HCEC 1CT (cell line): Measurements from ENCODE around the gene DIPK1B.

ENCODE experiments used
- DNase-seq: peaks from one replicate; pipeline ENCODE4 v3.0.0-alpha.2; 2017

Gene DIPK1B

DNA sequence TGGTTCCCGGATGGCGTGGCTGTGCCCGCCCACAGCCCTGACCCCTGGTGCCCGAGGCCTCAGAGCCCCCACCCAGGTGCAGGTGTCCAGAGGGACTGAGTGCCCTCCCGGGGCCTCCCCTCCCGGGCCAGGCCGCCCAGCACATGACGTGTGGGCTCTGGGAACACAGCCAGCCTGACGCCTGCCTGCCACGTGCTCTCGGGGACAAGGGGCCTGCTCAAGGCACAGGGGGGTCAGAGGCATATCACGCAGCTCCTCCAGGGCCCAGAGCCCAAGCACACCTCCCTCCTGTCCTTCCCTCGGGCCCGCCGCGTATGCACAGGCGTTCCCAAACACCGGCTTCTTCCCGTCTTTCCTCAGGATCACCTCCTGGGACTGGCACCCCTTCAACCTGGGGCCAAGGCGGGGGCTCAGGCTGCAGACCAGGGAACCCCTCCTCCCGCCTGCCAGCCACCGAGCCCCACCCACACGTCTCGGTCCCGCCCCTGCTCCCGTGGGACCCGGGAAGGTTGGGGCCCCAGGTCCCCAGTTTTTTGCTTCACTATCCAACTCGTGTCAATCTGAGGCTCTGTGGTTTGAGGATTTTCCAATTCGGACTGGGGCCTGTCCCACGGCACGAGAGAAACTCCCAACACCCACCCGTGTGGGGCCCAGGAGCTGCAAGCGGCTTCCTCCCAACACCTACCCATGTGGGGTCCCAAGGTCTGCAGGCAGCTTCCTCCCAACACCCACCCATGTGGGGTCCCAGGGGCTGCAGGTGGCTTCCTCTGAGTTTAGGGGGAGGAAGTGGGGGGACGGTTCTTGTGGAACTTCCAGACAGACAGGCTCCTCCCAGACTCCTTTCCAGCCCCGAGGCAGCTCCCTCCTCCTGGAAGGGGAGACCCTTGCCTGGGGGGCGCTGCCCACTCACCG, 28.9 kb downstream of the DIPK1B start:
- no peak for DNase-seq

DNA sequence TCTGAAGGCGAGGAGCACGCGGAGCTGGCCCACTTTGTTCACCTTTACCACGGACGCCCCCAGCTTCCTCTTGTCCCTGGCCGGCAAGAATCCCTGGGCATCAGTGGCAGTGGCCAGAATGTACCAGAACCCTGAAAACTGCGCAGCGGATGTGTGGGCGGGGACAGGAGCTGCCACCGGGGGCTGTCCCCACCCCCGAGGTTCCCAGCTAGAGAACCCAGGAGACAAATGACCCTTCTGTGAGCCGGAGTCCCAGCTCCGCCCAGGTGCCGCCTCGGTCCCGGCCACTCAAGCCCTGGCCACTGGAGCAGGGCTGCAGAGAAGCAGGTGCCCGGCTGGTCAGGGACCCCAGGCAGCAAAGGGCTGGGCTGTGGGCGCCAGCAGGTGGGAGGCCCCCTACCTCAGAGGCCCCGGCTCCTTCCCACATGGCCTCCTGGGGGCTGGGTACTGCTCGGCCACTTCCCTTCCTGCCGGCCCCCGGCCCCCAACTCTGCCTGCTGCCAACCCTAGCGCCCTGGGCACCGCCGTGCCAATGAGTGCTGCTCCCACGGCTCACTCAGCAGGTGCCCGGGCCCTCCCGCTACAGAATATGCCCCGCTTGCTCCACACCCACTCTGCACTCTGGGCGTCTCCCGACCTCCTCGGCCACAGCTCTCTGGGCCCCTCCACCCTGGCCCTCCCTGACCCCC, 29.7 kb downstream of the DIPK1B start:
- no peak for DNase-seq

DNA sequence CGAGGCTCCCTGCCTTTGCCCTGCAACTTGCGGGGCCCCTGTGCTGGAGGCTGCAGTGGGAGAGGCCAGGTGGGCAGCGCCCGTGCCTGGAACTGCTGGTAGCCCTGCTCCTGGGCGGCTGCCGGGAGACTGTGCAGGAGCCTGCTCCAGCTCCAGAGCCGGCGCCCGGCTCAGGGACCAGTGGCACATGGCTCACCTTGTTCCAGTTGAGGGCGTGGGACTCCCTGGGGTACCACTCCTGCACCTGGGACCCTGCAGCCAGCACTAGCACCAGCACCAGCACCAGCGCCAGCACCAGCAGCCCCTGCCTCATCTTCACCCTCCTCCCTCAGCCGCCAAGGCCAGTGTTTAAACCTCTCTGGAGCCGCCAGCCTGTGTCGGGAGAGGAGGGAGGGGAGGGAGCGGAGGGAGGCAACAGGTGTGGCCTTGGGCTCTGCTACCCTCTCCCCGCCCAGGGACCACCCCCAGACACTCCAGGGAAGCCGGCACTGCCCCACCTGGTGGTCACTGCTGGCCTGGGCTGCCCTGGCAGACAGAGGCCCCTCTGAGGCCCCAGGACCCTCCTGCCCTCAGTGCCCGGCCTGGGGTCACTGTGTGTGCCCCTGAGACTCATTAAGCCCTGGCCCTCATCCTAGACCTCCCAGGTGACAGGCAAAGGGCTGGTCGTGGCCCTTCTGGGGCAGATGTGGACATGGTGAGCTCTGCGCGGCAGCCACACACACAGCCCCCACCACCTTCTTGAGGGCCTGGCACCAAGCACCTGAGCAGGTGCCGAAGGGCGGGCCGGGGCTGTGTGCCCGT, 30.4 kb downstream of the DIPK1B start, which contains the start of gene LCN10:
Gene LCN10 (minus strand): TSS at position 350 of the 801 bp plus-strand sequence. CDS start 37 bp downstream, at position 313.
- DNase-seq = no peak

DNA sequence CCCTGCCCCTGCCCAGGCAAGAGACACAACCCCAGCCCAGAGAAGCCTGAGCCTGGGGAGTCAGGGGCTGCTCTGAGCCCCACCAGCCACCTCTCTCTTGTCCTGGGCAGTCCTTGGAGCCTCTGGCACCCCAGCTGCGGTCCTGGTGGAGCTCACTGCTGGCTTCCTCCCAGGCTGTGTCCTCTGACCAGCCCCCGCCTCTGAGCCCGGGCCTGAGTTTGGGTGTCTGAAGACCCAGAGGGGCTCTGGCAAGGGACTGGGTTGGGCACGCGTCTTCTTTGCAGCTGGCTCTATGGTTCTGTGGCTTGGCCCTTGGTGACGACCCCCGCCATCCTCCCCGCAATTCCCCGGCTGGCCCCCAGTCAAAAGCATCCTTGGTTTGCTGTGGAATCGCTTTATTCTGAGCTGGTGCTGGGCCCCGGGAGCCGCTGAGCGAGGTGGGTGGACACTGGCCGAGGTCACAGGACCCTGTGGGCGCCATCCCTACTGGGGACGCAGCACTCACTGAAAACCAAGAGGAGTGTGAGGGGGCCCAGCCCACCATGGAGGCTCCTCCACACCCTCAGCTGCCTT, 31.4 kb downstream of the DIPK1B start:
- no peak for DNase-seq

DNA sequence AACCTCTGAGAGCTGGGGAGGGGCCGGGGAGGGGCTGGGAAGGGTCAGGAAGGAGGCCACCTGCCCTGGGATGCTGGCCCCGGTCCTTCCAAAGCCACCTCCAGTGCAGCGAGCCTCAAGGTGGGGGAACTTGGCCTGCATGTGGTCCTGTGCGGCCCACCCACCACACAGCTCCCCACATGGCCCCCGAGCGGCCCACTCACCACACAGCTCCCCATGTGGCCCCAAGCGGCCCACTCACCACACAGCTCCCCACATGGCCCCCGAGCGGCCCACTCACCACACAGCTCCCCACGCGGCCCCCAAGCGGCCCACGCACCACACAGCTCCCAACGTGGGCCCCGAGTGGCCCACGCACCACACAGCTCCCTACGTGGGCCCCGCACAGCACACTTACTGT, 32.4 kb downstream of the DIPK1B start:
- no peak for DNase-seq

DNA sequence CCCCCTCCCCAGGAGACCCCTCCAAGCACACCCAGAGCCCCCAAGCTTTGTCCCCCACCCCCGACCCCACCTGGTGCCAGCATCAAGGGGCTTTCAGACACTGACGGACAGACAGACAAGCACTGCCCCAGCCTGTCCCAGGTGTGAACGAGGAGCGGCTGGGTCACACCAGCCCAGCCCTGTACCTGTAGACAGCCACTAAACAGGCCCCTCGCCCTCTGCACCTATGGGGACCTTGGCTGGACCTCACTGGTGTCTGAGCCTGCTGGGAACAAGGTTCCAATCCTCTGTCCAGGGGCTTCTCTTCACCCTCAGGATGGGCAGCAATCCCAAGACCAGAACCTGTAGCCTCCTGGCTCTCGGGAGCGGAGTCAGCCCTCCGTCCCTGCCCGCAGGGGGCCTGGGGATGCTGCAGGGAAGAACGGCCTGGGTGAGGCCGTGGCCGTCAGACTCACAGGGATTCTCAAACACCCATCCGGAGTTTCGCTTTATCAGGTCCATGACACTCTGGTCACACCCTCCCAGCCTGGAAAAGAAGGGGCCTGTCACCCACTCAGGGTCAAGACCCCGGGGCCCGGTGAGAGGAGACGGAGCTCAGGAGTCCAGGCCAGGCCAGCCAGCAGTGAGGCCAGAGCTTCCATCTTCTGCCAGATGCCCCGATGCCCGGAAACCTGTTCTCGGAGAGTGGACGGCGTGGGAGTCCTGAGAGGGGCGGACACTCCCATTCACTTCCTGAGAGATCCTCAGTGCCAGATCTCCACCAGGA, 33.2 kb downstream of the DIPK1B start:
- DNase-seq = no peak

DNA sequence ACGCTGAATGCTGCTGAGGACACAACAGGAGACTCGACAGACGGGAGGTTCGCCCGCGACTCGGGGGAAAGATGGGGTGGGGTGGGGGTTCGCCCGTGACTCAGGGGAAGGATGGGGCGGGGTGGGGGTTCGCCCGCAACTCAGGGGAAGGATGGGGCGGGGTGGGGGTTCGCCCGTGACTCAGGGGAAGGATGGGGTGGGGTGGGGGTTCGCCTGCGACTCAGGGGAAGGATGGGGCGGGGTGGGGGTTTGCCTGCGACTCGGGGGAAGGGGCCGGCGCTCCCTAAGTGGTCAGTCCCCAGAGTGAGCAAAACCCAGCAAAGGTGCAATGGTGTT, 33.8 kb downstream of the DIPK1B start:
- no peak for DNase-seq

DNA sequence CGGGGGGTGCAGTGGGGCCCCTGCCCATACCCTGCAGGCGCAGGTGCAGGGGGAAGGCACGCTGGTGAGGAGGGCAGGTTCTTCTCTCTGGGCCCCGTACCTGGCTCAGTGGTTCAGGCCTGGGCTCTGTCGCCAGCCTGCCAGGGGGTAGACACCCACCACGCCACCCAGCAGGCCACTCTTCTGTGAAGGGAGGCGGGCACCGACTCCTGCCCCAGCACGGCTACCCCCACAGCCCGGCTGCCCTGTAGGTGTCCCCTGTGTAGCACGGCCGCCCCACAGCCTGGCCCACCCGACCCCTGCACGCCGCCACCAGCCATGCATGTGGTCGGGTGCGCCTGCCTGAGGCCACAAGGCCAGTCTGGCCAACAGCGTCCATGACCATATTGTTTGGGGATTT, 34.2 kb downstream of the DIPK1B start:
- DNase-seq = no peak

DNA sequence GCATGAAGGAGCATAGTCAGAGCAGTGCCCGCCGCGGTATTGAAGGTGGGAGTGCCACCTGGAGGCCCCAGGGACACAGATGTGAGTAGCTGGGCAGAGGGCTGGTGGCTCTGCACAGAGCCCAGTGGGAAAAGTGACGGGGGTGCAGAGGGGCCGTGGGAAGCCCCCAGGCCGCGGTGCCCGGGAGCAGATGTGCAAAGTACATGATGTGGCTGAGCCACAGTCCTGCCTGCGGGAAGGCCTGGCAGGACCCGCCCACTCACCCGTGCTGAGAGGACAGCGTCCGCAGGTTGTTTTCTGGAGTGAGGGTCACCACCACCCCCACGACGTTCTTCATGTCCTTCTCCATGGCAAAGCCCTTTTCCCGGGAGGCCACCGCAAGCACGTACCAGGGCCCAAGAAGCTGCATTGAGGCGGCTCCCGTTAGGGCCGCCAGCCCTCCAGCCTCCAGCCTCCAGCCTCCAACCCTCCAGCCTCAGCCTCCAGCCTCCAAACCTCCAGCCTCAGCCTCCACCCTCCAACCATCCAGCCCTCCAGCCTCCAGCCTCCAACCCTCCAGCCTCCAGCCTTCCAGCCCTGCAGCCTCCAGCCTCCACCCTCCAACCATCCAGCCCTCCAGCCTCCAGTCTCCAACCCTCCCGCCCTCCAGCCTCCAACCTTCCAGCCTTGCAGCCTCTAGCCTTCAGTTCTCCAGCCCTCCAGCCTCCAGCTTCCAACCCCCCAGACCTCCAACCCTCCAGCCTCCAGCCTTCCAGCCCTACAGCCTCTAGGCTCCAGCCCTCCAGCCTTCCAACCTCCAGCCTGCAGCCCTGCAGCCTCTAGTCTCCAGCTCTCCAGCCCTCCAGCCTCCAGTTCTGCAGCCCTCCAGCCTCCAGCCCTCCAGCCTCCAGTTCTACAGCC, 35.0 kb downstream of the DIPK1B start:
- no peak for DNase-seq

DNA sequence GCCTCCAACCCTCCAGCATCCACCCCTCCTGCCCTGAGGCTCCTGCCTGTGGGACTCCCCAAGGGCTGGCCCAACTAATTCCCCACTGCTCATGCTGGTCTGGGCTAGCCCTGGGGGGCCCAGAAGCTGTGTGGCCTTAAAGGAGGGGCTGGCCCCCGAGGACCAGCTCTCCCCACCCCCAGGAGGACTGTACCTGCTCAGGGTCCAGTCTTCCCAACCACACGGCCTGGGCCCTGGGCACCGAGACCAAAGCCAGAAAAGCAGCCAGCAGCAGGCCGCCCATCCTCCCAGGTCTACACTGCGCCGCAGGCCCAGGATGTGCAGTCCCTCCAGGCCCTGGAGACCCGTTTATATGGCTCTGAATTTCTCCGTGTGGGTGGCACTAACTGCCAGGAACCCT, 35.8 kb downstream of the DIPK1B start, which contains the start of gene LCN6:
Gene LCN6 (minus strand): TSS at position 325 of the 400 bp plus-strand sequence. CDS start 42 bp downstream, at position 283.
- no peak for DNase-seq

DNA sequence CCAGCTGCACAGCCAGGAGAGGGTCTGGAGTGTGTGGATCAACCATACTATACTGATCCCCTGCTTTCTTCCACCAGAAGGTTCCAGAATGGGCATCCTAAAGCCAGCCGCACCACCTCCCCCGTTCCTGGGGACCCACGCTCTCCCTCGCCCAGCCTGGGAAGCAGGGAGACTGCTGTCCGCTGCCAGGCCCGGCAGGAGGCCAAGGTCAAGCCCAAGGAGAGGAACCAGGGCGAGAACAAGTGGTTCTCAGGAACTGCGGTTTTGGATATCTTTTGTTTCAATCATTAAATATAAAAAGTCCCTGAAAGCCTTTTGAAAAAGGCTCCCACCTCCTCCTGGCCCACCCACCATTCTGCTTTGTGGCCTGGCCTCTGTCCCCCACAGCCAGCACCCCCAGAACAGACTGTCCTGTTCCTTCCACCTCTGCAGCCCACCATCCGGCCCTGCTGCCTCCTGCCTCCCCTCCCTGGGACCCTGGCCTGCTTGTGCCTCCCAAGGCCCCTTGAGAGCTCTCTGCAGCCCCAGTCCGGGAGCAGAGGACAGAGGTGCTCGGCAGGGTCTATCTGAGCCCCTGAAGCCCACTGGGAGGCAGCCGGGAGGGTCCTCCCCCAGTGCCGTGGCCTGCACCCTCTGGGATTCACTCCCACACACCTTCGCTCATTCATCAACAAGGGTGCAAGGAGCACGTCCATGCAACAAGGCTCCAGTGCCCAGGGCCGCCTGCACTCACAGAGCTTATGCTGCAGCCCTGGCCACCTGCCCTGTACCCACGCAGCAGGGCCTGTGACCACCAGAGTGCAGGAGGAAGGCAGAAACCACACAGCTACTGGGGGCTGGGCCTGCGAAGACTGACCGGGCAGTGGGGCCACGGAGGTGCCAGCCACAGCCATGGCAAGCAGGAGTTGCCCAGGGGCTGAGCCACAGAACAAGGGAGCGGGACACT, 36.6 kb downstream of the DIPK1B start:
- no peak for DNase-seq

DNA sequence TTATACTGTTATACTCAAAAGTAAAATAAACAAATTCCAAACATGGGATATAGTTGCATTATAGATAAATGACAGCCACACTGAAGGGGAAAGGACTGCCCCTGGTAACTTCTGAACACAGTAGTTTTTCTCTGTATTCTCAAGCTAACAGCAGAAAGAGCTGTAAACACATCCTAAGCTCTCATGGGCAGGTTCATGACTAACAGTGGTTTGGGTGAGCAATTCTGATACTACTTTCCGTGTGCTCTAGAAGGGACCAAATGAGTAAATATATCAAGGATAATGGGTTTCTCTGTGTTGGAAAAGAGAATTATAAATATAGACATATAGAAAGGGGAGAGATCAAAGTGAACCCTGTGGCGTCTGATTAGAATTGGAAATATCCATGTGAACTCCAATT, 38.2 kb downstream of the DIPK1B start:
- DNase-seq = peak; percentile 29

DNA sequence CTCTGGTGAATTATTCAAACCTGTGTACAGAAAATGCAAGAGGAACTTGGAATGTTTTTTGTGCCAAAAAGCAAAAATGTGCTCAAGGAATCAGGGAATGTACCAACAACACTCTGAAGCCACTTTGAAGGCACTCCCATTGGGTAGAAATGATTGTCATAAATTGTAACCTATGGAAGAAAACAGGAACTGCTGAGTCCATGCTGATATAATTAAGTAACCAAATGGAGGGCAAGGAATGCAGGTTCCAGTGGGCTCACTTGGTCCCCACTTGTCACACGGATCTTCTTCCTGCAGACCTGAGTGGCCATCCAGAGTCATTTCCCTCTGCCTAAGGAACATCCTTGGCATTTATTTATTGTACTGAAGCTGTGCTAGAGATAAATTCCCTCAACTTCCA, 38.9 kb downstream of the DIPK1B start:
- no peak for DNase-seq

DNA sequence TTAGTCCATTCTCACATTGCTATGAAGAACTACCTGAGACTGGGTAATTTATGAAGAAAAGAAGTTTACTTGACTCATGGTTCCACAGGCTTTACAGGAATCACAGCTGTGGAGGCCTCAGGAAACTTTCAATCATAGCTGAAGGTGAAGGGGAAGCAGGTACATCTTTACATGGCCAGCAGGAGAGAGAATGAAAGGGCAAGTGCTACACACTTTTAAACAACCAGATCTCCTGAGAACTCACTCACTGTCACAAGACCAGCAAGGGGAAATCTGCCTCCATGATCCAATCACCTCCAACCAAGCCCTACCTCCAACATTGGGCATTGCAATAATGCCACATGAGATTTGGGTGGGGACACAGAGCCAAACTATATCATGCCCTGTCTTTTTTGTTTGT, 39.4 kb downstream of the DIPK1B start:
- DNase-seq = no peak

DNA sequence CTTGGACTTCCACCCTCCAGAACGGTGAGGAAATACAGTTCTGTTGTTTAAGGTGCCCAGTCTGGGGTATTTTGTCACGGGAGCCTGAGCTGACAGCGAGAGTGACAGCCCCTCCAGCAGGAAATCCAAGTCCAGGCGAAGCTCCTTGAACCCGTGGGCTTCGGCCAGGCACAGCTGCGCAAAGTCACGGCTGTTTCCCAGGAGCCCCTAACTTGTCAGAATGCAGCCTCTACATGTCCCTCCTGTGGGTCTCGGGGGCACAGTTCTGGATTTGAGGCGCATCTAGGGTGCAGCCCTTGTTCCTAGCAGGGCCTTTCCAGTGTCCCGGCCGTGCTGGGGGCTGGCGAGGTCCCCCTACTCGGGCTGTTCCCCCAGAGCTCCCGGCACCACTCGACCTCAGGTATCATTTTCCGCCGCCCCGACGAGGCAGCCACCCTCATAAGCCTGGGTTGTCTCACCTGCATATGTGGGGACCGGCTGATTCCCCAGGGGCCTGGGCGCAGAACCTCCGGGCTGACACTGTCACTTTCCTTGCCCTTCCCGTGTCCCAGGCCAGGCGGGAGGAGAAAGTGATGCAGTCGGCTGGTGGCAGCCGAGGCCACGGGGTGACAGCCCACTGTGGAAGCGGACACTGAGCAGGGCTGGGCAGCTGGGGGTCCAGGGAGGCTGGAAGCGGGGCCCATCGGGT, 41.1 kb downstream of the DIPK1B start:
- no peak for DNase-seq

DNA sequence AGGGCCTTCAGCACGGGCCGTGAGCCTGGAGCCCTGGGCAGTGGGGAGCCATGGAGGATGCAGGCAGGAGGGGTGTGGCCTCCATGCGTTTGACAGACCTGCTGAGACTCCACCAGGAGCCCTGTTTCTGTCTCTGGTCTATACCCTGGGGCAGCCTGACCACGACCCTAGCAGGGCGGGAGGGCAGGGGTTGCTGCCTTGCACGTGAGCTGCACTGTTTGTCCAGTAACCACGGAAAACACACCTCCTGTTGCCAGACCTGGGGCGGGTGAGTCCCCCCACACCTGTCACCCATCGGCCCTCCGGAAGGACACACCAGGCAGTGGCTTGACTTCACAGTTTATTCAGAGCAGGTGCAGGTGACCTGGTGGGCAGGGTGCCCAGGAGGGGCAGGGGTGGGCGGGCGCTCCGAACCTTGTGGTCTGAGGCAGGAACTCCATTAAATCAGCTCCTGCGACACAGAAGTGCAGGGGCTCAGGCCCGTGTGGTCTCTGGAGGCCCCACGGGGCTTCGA, 41.7 kb downstream of the DIPK1B start:
- DNase-seq = no peak

DNA sequence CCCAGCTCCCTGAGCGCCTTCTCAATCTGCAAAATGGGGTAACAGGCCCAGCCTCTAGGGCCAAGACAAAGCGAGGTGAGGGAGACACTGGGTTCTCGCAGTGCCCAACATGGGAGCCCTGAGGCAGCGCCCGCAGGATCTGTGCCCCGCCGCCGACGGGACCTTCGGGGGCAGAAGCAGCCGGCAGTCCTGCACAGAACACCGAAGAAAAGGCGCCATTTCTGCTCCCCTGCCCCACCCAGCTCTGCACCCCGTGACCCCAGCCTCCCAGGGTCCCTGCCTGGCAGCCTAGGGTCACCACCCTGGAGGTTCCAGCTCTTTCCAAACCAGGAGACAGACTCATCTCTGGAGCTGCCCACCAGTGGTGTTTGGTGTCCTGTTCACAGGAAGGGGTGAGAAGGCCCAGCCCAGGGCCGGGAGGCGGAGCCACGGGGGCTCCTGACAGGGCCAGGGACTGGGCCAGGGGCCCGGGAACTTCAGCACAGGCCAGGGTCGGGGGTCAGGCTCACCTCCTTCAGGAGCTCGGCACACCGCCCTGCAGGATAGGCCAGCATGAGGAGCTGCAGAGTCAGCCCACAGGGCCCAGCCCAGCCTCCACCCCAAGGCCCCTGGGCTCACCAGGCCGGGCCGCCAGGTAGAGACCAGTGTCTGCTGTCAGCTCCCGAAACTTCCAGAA, 42.4 kb downstream of the DIPK1B start:
- no peak for DNase-seq
